H1 (cell line): ENCODE data around the gene PIK3R1. TPM values are rescaled to one million over a fixed set of nuclear protein-coding genes. Genes with fewer than 3 reads are reported as not detected.

ENCODE experiments used
- CTCF ChIA-PET: fragments of 300-600 bp; sonication (Branson Sonifier 250); formaldehyde crosslinking; loops from one replicate; lab custom pipeline; 2021; ENCODE audit not compliant: partially characterized antibody; lab: Charles Lee
- POLR2A ChIA-PET: fragments of 300-600 bp; sonication (Branson Sonifier 250); formaldehyde crosslinking; loops from one replicate; lab custom pipeline; 2021; ENCODE audit warnings: inconsistent platforms; ENCODE audit not compliant: partially characterized antibody; lab: Charles Lee
- DNase-seq, 2 experiments: peaks; one replicate each; pipeline versions ENCODE4 v3.0.0 to v3.0.0-alpha.2; 2010 to 2022; ENCODE audit warnings: low spot score in 2 of 2, low read depth in 1 of 2, mixed read lengths in 1 of 2
- FAIRE-seq: peaks from 2 replicates; lab custom pipeline; 2011; peaks lifted over from hg19 to GRCh38; lab: Jason Lieb, UNC
- H2AFZ ChIP-seq: 2 replicates; pipeline ENCODE4 v1.8.1; 2012; ENCODE audit warnings: low read length, inconsistent platforms
- H2AK5ac ChIP-seq: 2 replicates; pipeline ENCODE4 v1.6.1; 2013; ENCODE audit warnings: low read depth, low read length
- H2BK120ac ChIP-seq: replicated peaks from 2 replicates; pipeline ENCODE3; 2013; ENCODE audit warnings: low read depth, low read length, inconsistent platforms
- H2BK12ac ChIP-seq: 2 replicates; pipeline ENCODE4 v1.6.1; 2013; ENCODE audit warnings: low read depth, low read length
- H2BK15ac ChIP-seq: 2 replicates; pipeline ENCODE4 v1.6.1; 2013; ENCODE audit warnings: low read length
- H2BK20ac ChIP-seq: 2 replicates; pipeline ENCODE4 v1.6.1; 2013; ENCODE audit warnings: low read length
- H2BK5ac ChIP-seq: 2 replicates; pipeline ENCODE4 v1.6.1; 2013; ENCODE audit warnings: low read depth, low read length
- H3K14ac ChIP-seq: 2 replicates; pipeline ENCODE4 v1.6.1; 2013; ENCODE audit warnings: inconsistent platforms; ENCODE audit not compliant: insufficient read length
- H3K18ac ChIP-seq: 2 replicates; pipeline ENCODE4 v1.6.1; 2013; ENCODE audit warnings: low read length; ENCODE audit errors: extremely low read depth
- H3K23ac ChIP-seq: 2 replicates; pipeline ENCODE4 v1.6.1; 2013; ENCODE audit warnings: inconsistent platforms; ENCODE audit not compliant: insufficient read length
- H3K23me2 ChIP-seq: 2 replicates; pipeline ENCODE4 v1.6.1; 2013; ENCODE audit warnings: low read depth, low read length
- H3K27ac ChIP-seq: 2 replicates; pipeline ENCODE4 v1.6.1; 2011; ENCODE audit warnings: low read depth, low read length, inconsistent platforms
- H3K27me3 ChIP-seq, 4 experiments: replicated peaks in 1 of 4; 1 replicate in 1 of 4; 2 replicates in 3 of 4; pipeline versions ENCODE4 v1.6.1 to v1.8.1; 2011 to 2013; ENCODE audit warnings: low read length in 3 of 4, mild to moderate bottlenecking in 3 of 4, inconsistent platforms in 2 of 4, mixed read lengths in 2 of 4, moderate library complexity in 1 of 4; ENCODE audit not compliant: control insufficient read depth in 3 of 4, insufficient read depth in 3 of 4; ENCODE audit errors: extremely low read depth in 1 of 4
- H3K36me3 ChIP-seq, 4 experiments: 2 replicates each; pipeline versions ENCODE4 v1.6.1 to v1.8.1; 2011 to 2013; ENCODE audit warnings: mild to moderate bottlenecking in 4 of 4, low read length in 3 of 4, moderate library complexity in 2 of 4, control low read depth in 1 of 4, inconsistent platforms in 1 of 4; ENCODE audit not compliant: insufficient read depth in 4 of 4, control insufficient read depth in 2 of 4
- H3K4ac ChIP-seq: replicated peaks from 2 replicates; pipeline ENCODE3; 2013; ENCODE audit warnings: low read length, low read depth, mixed read lengths, inconsistent platforms; ENCODE audit not compliant: insufficient read length
- H3K4me1 ChIP-seq, 4 experiments: replicated peaks in 1 of 4; 1 replicate in 1 of 4; 2 replicates in 3 of 4; pipeline versions ENCODE4 v1.6.1 to v1.8.1; 2011 to 2013; ENCODE audit warnings: low read length in 3 of 4, inconsistent platforms in 2 of 4, mixed read lengths in 1 of 4; ENCODE audit not compliant: insufficient read depth in 4 of 4, control insufficient read depth in 3 of 4
- H3K4me2 ChIP-seq, 2 experiments: 2 replicates each; pipeline versions ENCODE4 v1.6.1 to v1.8.1; 2011 to 2013; ENCODE audit warnings: low read depth in 2 of 2, low read length in 2 of 2, control low read depth in 1 of 2, inconsistent platforms in 1 of 2, mild to moderate bottlenecking in 1 of 2; ENCODE audit not compliant: insufficient read depth in 1 of 2
- H3K4me3 ChIP-seq, 4 experiments: fragments of 200-600, 300-600 bp in 1 of 4; sonication (generic), shearing (Covaris generic), sonication (Bioruptor Twin) in 1 of 4; 2 replicates each; pipeline versions ENCODE4 v1.5.1 to v1.8.1; 2011 to 2016; ENCODE audit warnings: low read length in 4 of 4, low read depth in 3 of 4, control low read depth in 2 of 4, inconsistent platforms in 2 of 4, mild to moderate bottlenecking in 2 of 4, mixed read lengths in 1 of 4, moderate library complexity in 1 of 4; ENCODE audit not compliant: insufficient read depth in 2 of 4; ENCODE audit errors: extremely low read depth in 1 of 4
- H3K56ac ChIP-seq: replicated peaks from 2 replicates; pipeline ENCODE3; 2013; ENCODE audit warnings: low read depth, mild to moderate bottlenecking, mixed read lengths, low read length, inconsistent platforms; ENCODE audit not compliant: insufficient read length
- H3K79me1 ChIP-seq: 2 replicates; pipeline ENCODE4 v1.6.1; 2013; ENCODE audit warnings: low read depth, low read length, control low read depth
- H3K79me2 ChIP-seq, 2 experiments: 2 replicates each; pipeline versions ENCODE4 v1.6.1 to v1.8.1; 2012 to 2013; ENCODE audit warnings: low read length in 2 of 2, mild to moderate bottlenecking in 2 of 2, inconsistent platforms in 1 of 2; ENCODE audit not compliant: insufficient read depth in 2 of 2, control insufficient read depth in 1 of 2
- H3K9ac ChIP-seq, 4 experiments: replicated peaks in 1 of 4; 1 replicate in 1 of 4; 2 replicates in 3 of 4; pipeline versions ENCODE4 v1.6.1 to v1.8.1; 2011 to 2013; ENCODE audit warnings: low read depth in 3 of 4, low read length in 3 of 4, control low read depth in 2 of 4, mild to moderate bottlenecking in 2 of 4, moderate library complexity in 2 of 4, inconsistent platforms in 1 of 4; ENCODE audit errors: extremely low read depth in 1 of 4
- H3K9me3 ChIP-seq, 2 experiments: 2 replicates each; pipeline versions ENCODE4 v1.6.1 to v1.8.1; 2012 to 2013; ENCODE audit warnings: mild to moderate bottlenecking in 2 of 2, moderate library complexity in 2 of 2, control low read depth in 1 of 2, inconsistent platforms in 1 of 2, low read depth in 1 of 2, low read length in 1 of 2, mixed read lengths in 1 of 2; ENCODE audit not compliant: insufficient read depth in 2 of 2
- H4K20me1 ChIP-seq, 2 experiments: replicated peaks in 1 of 2; 2 replicates each; pipeline versions ENCODE3 to v1.8.1; 2011 to 2013; ENCODE audit warnings: inconsistent platforms in 2 of 2, low read length in 2 of 2, mild to moderate bottlenecking in 1 of 2; ENCODE audit not compliant: insufficient read depth in 2 of 2, control insufficient read depth in 1 of 2
- H4K5ac ChIP-seq: 2 replicates; pipeline ENCODE4 v1.6.1; 2013; ENCODE audit warnings: low read length, low read depth, mixed read lengths, inconsistent platforms; ENCODE audit not compliant: insufficient read length
- H4K8ac ChIP-seq: 2 replicates; pipeline ENCODE4 v1.8.0; 2013; ENCODE audit warnings: mild to moderate bottlenecking, moderate library complexity, low read length, inconsistent platforms; ENCODE audit not compliant: insufficient read depth; ENCODE audit errors: extremely low read depth
- H4K91ac ChIP-seq: replicated peaks from 2 replicates; pipeline ENCODE3; 2013; ENCODE audit warnings: low read length, mixed read lengths, inconsistent platforms; ENCODE audit not compliant: insufficient read length
- CREB1 ChIP-seq: IDR thresholded peaks from 2 replicates; pipeline ENCODE4 v1.6.1; 2012; ENCODE audit warnings: inconsistent platforms
- JUND ChIP-seq: IDR thresholded peaks from 2 replicates; pipeline ENCODE4 v1.6.1; 2011; ENCODE audit warnings: mild to moderate bottlenecking, improper control_type of control experiment, low read length
- PHF8 ChIP-seq: fragments of 200-600 bp; sonication (generic); conservative IDR thresholded peaks from 2 replicates; pipeline ENCODE4 v1.7.1; 2012; ENCODE audit warnings: low read depth, mild to moderate bottlenecking, inconsistent platforms, low read length, moderate library complexity
- RBBP5 ChIP-seq: IDR thresholded peaks from 2 replicates; pipeline ENCODE4 v1.7.1; 2012; ENCODE audit warnings: low read depth, mild to moderate bottlenecking, inconsistent platforms, low read length, moderate library complexity, borderline replicate concordance
- TCF12 ChIP-seq: IDR thresholded peaks from 2 replicates; pipeline ENCODE4 v1.6.1; 2011; ENCODE audit warnings: low read depth, mild to moderate bottlenecking, low read length
- USF2 ChIP-seq: IDR thresholded peaks from 2 replicates; pipeline ENCODE4 v1.6.1; 2011; ENCODE audit warnings: low read length, improper control_type of control experiment
- WGBS, 2 experiments: shearing (Covaris generic) in 1 of 2; methylation state at CpG; one replicate each; pipeline versions ENCODE4 v1.1.6 to v1.1.7; 2013 to 2015; ENCODE audit warnings: low lambda C conversion rate in 2 of 2, mixed read lengths in 2 of 2, inconsistent platforms in 1 of 2, low coverage in 1 of 2, missing lambda C conversion rate in 1 of 2; ENCODE audit not compliant: insufficient replicate concordance in 2 of 2, insufficient coverage in 1 of 2, insufficient read length in 1 of 2; ENCODE audit errors: extremely low coverage in 1 of 2, missing lambda C conversion rate in 1 of 2; 5-methylcytosine and 5-hydroxymethylcytosine counted together
- polyA plus RNA-seq, 7 experiments: library from polyadenylated mRNA; depleted of rRNA in 3 of 7; stranded (reverse) in 5 of 7; unstranded in 2 of 7; fragments of >200 nt in 5 of 7; fragments of 200-250 nt in 2 of 7; gene quantifications; 1 replicate in 5 of 7; 2 replicates in 1 of 7; 4 replicates in 1 of 7; pipeline versions ENCODE4 v1.2.1 to v1.2.3, GENCODE V29; 2011 to 2013; ENCODE audit warnings: missing spikeins in 2 of 7, mixed read lengths in 2 of 7
- total RNA-seq: library from RNA; stranded (reverse); fragmentation: NEBNext Ultra II Directional; extraction: Animal tissue kit (Norgen Biotek cat#: 25700); gene quantifications from 2 replicates; pipeline ENCODE4 v1.2.1, GENCODE V29; 2021

PIK3R1 gene
- total and polyA plus RNA-seq, 2 of the 8 experiments (the other 6 are each of a cell fraction or from before 2014, with no cell fraction given): 2.3 to 13.7 TPM

GRCh38 chr5:68243681-68244080 is 28.1 kb downstream of the PIK3R1 start:
- no peak overlapping the region for H4K5ac ChIP-seq
- no peak overlapping the region for H3K4me3 ChIP-seq
- no peak overlapping the region for H3K56ac ChIP-seq
- H3K27me3 ChIP-seq: no peaks in the 10 kb centered on the region
- H4K91ac ChIP-seq: no peak overlapping the region
- H3K4ac ChIP-seq: no peak overlapping the region
- no peaks in the 10 kb centered on the region for H4K20me1 ChIP-seq
- no peak overlapping the region for H3K4me2 ChIP-seq
- no peaks in the 10 kb centered on the region; a peak in 1 of 4 replicates for H3K9me3 ChIP-seq
- H2BK12ac ChIP-seq: no peak overlapping the region
- H3K27ac ChIP-seq: no peak overlapping the region
- H3K18ac ChIP-seq: no peak overlapping the region
- WGBS, 2 experiments: 93% methylated on average over 2 of the region's 2 CpGs; no CpG with 5 or more reads in 1 of the 2 experiments
- TF ChIP-seq USF2 (no peak), TCF12 (no peak), RBBP5 (no peak), JUND (no peak), CREB1 (no peak), PHF8 (no peak)
- no peak overlapping the region for H2BK120ac ChIP-seq
- H3K23ac ChIP-seq: no peak overlapping the region
- H2AK5ac ChIP-seq: no peak overlapping the region
- H2AFZ ChIP-seq: no peak overlapping the region
- H2BK5ac ChIP-seq: no peak overlapping the region
- H2BK15ac ChIP-seq: no peak overlapping the region
- DNase-seq: no peak
- no peak for FAIRE-seq
- no peaks in the 10 kb centered on the region for H3K79me1 ChIP-seq
- H3K79me2 ChIP-seq: no peaks in the 10 kb centered on the region
- CTCF ChIA-PET: interaction anchor here (1.4 kb wide), 1 partner anchor 9 kb away, joined by 6 read pairs; no protein-coding TSS in a partner anchor
- H3K14ac ChIP-seq: no peak overlapping the region
- H2BK20ac ChIP-seq: no peak overlapping the region
- POLR2A ChIA-PET: no interaction called here
- no peak overlapping the region for H4K8ac ChIP-seq
- no peak overlapping the region for H3K9ac ChIP-seq
- no peaks in the 10 kb centered on the region for H3K36me3 ChIP-seq
- H3K23me2 ChIP-seq: no peaks in the 10 kb centered on the region
- peaks cover 0 to 2% (median 0%) of the 10 kb centered on the region in 4 experiments; a peak in 1 of 7 replicates for H3K4me1 ChIP-seq
